Measurements from ENCODE around the gene ADH1B. TPM values are rescaled to one million over a fixed set of nuclear protein-coding genes. Genes with fewer than 3 reads are reported as not detected.

ADH1B gene
- total RNA-seq, 1 experiment from 2014 or later = 1.8 TPM

- Histone ChIP-seq H3K79me2 (ENCODE audit: insufficient read depth, low read length) (no peaks in the 10 kb centered on the region), H3K27me3 (ENCODE audit: insufficient read depth, low read length) (no peaks in the 10 kb centered on the region), H3K9me2 (ENCODE audit: insufficient read depth) (no peaks in the 10 kb centered on the region), H3K9ac (ENCODE audit: low read length) (no peak overlapping the region), H3K36me3 (ENCODE audit: control insufficient read depth in 1 of 2, insufficient read depth in 2 of 2, low read length in 2 of 2) (no peaks in the 10 kb centered on the region), H3K4me2 (ENCODE audit: low read length) (no peak overlapping the region), H3K4me3 (replicated peaks in 1 of 2; ENCODE audit: low read depth in 1 of 2, low read length in 2 of 2) (no peak overlapping the region), H3K4me1 (ENCODE audit: control insufficient read depth in 1 of 2, insufficient read depth in 2 of 2, low read length in 2 of 2) (no peaks in the 10 kb centered on the region), H2AFZ (ENCODE audit: low read depth, low read length, poor library complexity, severe bottlenecking) (no peak overlapping the region), H4K20me1 (ENCODE audit: insufficient read depth) (no peaks in the 10 kb centered on the region), H3K9me3 (ENCODE audit: control insufficient read depth in 1 of 2, insufficient read depth in 1 of 2, low read depth in 1 of 2, low read length in 2 of 2) (no peaks in the 10 kb centered on the region), H3K27ac (ENCODE audit: low read depth, low read length) (no peak overlapping the region)
- ATAC-seq (no peak), DNase-seq (ENCODE audit: low read depth, low spot score) (no peak)
- ChIA-PET RAD21 (ENCODE audit: low non-redundant PET in 1 of 2, low total read pairs in 2 of 2, uncharacterized antibody in 2 of 2, unreplicated experiment in 2 of 2) (no interaction called here), POLR2A (no interaction called here), CTCF (no interaction called here)
- TF ChIP-seq FOSL1 (IDR thresholded peaks at IDR 0.05; ENCODE audit: low read depth) (no peak), POLR2AphosphoS5 (IDR thresholded peaks at IDR 0.05; ENCODE audit: low read depth, low read length) (no peak), JUND (IDR thresholded peaks at IDR 0.05) (no peak), RAD21 (IDR thresholded peaks at IDR 0.05; ENCODE audit: low read depth) (no peak), CTCF (IDR thresholded peaks at IDR 0.05 in 2 of 3, conservative IDR thresholded peaks at IDR 0.05 in 1 of 3; ENCODE audit: borderline replicate concordance in 1 of 3, insufficient read depth in 1 of 3, low read depth in 2 of 3, low read length in 2 of 3) (no peak), EGR1 (IDR thresholded peaks at IDR 0.05; ENCODE audit: low read depth) (no peak), SRF (IDR thresholded peaks at IDR 0.05; ENCODE audit: low read depth) (no peak), ELF1 (IDR thresholded peaks at IDR 0.05; ENCODE audit: borderline replicate concordance, low read depth) (no peak), EZH2 (IDR thresholded peaks at IDR 0.05) (no peak), CEBPB (IDR thresholded peaks at IDR 0.05; ENCODE audit: low read depth) (no peak), ZNF274 (IDR thresholded peaks at IDR 0.05; ENCODE audit: low read depth, low read length) (no peak), MAX (IDR thresholded peaks at IDR 0.05) (no peak), CBX3 (IDR thresholded peaks at IDR 0.05; ENCODE audit: low read depth) (no peak), SIN3A (IDR thresholded peaks at IDR 0.05; ENCODE audit: low read depth) (no peak), EZH2phosphoT487 (IDR thresholded peaks at IDR 0.05; ENCODE audit: borderline replicate concordance) (no peak), POLR2A (IDR thresholded peaks at IDR 0.05; ENCODE audit: borderline replicate concordance, extremely low read depth, insufficient read depth, insufficient read length) (no peak), SP1 (IDR thresholded peaks at IDR 0.05; ENCODE audit: low read depth) (no peak)
- no TSS peak for BruUV-seq (replicated peaks)
- intact Hi-C loops (cut with micrococcal nuclease) = no loop called here
Measured at GRCh38 chr4:99351487-99351886, 30.3 kb upstream of the ADH1B start.

All from HCT116 (cell line).